ENCODE results near the gene CECR2. TPM values are rescaled to one million over a fixed set of nuclear protein-coding genes. Genes with fewer than 3 reads are reported as not detected.

CECR2 gene
- polyA plus RNA-seq, 1 of the 3 experiments (the other 2 are of a cell fraction) = not detected

- Histone ChIP-seq H3K9ac (no peak overlapping the region), H3F3A (replicated peaks; ENCODE audit: insufficient read depth) (no peaks in the 10 kb centered on the region), H3K79me2 (ENCODE audit: insufficient read depth) (no peaks in the 10 kb centered on the region), H3K9me3 (no peaks in the 10 kb centered on the region), H3K27me3 (ENCODE audit: insufficient read depth) (peaks cover 55% of the 10 kb centered on the region; the same call in 1 of the 2 replicates), H3K4me1 (ENCODE audit: control insufficient read depth in 1 of 2, insufficient read depth in 2 of 2, low read depth in 1 of 2, low read length in 1 of 2) (no peaks in the 10 kb centered on the region), H3K9me2 (no peaks in the 10 kb centered on the region), H3K4me3 (ENCODE audit: low read depth in 2 of 2, low read length in 1 of 2) (no peak overlapping the region), H2AFZ (ENCODE audit: low read depth) (no peak overlapping the region), H3K36me3 (replicated peaks in 1 of 2; ENCODE audit: control insufficient read depth in 1 of 2, insufficient read depth in 2 of 2, low read length in 1 of 2) (no peaks in the 10 kb centered on the region), H3K4me2 (no peak overlapping the region), H4K20me1 (ENCODE audit: insufficient read depth) (no peaks in the 10 kb centered on the region), H3K27ac (ENCODE audit: low read depth in 2 of 2, low read length in 1 of 2) (no peak overlapping the region)
- WGBS (ENCODE audit: low lambda C conversion rate) = 16% methylated on average over 14 of the region's 16 CpGs
- ChIA-PET CTCF (no interaction called here), POLR2A (no interaction called here)
- TF ChIP-seq SIN3A (IDR thresholded peaks at IDR 0.05; ENCODE audit: borderline replicate concordance, low read depth, low read length) (no peak), PBX3 (IDR thresholded peaks at IDR 0.05) (no peak), RAD21 (IDR thresholded peaks at IDR 0.05; ENCODE audit: low read length) (no peak)
- DNase-seq = no peak
These were observed 37.0 kb upstream of the CECR2 start for GRCh38 chr22:17332109-17332800.

GRCh38 chr22:17334059-17334458 is 35.2 kb upstream of the CECR2 start:
- H3K9ac ChIP-seq = no peak overlapping the region
- no peak overlapping the region for H3K27ac ChIP-seq (ENCODE audit: low read depth in 2 of 2, low read length in 1 of 2)
- H3K4me1 ChIP-seq (ENCODE audit: control insufficient read depth in 1 of 2, insufficient read depth in 2 of 2, low read depth in 1 of 2, low read length in 1 of 2) = no peaks in the 10 kb centered on the region
- no peak for DNase-seq
- H4K20me1 ChIP-seq (ENCODE audit: insufficient read depth) = no peaks in the 10 kb centered on the region
- H3K36me3 ChIP-seq (replicated peaks in 1 of 2; ENCODE audit: control insufficient read depth in 1 of 2, insufficient read depth in 2 of 2, low read length in 1 of 2) = no peaks in the 10 kb centered on the region
- no peaks in the 10 kb centered on the region for H3F3A ChIP-seq (replicated peaks; ENCODE audit: insufficient read depth)
- peaks cover 62% of the 10 kb centered on the region for H3K27me3 ChIP-seq (ENCODE audit: insufficient read depth)
- H3K9me3 ChIP-seq = no peaks in the 10 kb centered on the region
- CTCF ChIA-PET = no interaction called here
- no peaks in the 10 kb centered on the region for H3K9me2 ChIP-seq
- POLR2A ChIA-PET = no interaction called here
- H3K4me2 ChIP-seq = no peak overlapping the region
- TF ChIP-seq ELF1 (IDR thresholded peaks at IDR 0.05) (no peak), CTCF (IDR thresholded peaks at IDR 0.05) (no peak), SIN3A (IDR thresholded peaks at IDR 0.05; ENCODE audit: borderline replicate concordance, low read depth, low read length) (no peak), MXI1 (IDR thresholded peaks at IDR 0.05; ENCODE audit: low read depth, low read length) (no peak), GATA2 (CRISPR knock-in tag; IDR thresholded peaks at IDR 0.05) (no peak)
- no peaks in the 10 kb centered on the region for H3K79me2 ChIP-seq (ENCODE audit: insufficient read depth)
- 9% methylated on average over 6 of the region's 6 CpGs for WGBS (ENCODE audit: low lambda C conversion rate)
- no peak overlapping the region for H3K4me3 ChIP-seq (ENCODE audit: low read depth in 2 of 2, low read length in 1 of 2)
- no peak overlapping the region for H2AFZ ChIP-seq (ENCODE audit: low read depth)

- H3K79me2 ChIP-seq (ENCODE audit: insufficient read depth) = no peaks in the 10 kb centered on the region
- TF ChIP-seq TCF12 (IDR thresholded peaks at IDR 0.05) (no peak), FOSL2 (IDR thresholded peaks at IDR 0.05; ENCODE audit: borderline replicate concordance, low read depth) (no peak)
- no peak overlapping the region for H2AFZ ChIP-seq (ENCODE audit: low read depth)
- H3F3A ChIP-seq (replicated peaks; ENCODE audit: insufficient read depth) = no peaks in the 10 kb centered on the region
- ChIA-PET CTCF (no interaction called here), POLR2A (no interaction called here)
- H3K27ac ChIP-seq (ENCODE audit: low read depth in 2 of 2, low read length in 1 of 2) = no peak overlapping the region
- no peaks in the 10 kb centered on the region for H3K36me3 ChIP-seq (replicated peaks in 1 of 2; ENCODE audit: control insufficient read depth in 1 of 2, insufficient read depth in 2 of 2, low read length in 1 of 2)
- H3K4me2 ChIP-seq = no peak overlapping the region
- WGBS (ENCODE audit: low lambda C conversion rate) = 5% methylated on average over 6 of the region's 6 CpGs
- no peak overlapping the region for H3K4me3 ChIP-seq (ENCODE audit: low read depth in 2 of 2, low read length in 1 of 2)
- no peak for DNase-seq
- no peaks in the 10 kb centered on the region for H3K4me1 ChIP-seq (ENCODE audit: control insufficient read depth in 1 of 2, insufficient read depth in 2 of 2, low read depth in 1 of 2, low read length in 1 of 2)
- no peak overlapping the region for H3K9ac ChIP-seq
- H3K27me3 ChIP-seq (ENCODE audit: insufficient read depth) = peaks cover 67% of the 10 kb centered on the region
- no peaks in the 10 kb centered on the region for H3K9me2 ChIP-seq
- no peaks in the 10 kb centered on the region for H3K9me3 ChIP-seq
- no peaks in the 10 kb centered on the region for H4K20me1 ChIP-seq (ENCODE audit: insufficient read depth)
These were observed 34.3 kb upstream of the CECR2 start for GRCh38 chr22:17334983-17335382.
